OCI-LY1 (cell line): ENCODE data around the gene MGAT5B.

Source experiments
- CTCF ChIP-seq: fragments of 200-600 bp; sonication (generic), shearing (Covaris generic); IDR thresholded peaks from 2 replicates; pipeline ENCODE4 v1.5.1; 2017; ENCODE audit warnings: mild to moderate bottlenecking, antibody characterized with exemption, low read length, moderate library complexity, mixed read lengths
- EZH2 ChIP-seq: fragments of 200-600 bp; sonication (generic), shearing (Covaris generic); IDR thresholded peaks from 2 replicates; pipeline ENCODE4 v1.8.0; 2017; ENCODE audit warnings: borderline replicate concordance, mixed run types, mild to moderate bottlenecking, antibody characterized with exemption, low read length, moderate library complexity, mixed read lengths

GRCh38 chr17:76966486-76967181, 98.4 kb downstream of the MGAT5B start:
- no peak for TF ChIP-seq CTCF
- TF ChIP-seq EZH2: no peak
